HG03196 (cell line): ENCODE measurements around the gene GMPPA.

Experiments
- ATAC-seq: cut with Tn5 transposase; IDR thresholded peaks from one replicate; pipeline ENCODE4 v1.9.1; 2021; ENCODE audit not compliant: unreplicated experiment

The GMPPA gene

GRCh38 chr2:219501849-219502248 lies 3.2 kb downstream of the GMPPA start:
- no peak for ATAC-seq

- ATAC-seq = no peak
Measured at GRCh38 chr2:219502618-219503017, 3.9 kb downstream of the GMPPA start.

GRCh38 chr2:219505585-219505984 lies 6.9 kb downstream of the GMPPA start:
- ATAC-seq = no peak

GRCh38 chr2:219506153-219506801 lies 7.6 kb downstream of the GMPPA start:
- no peak for ATAC-seq

- no peak for ATAC-seq
Measured at GRCh38 chr2:219506802-219507526, 8.3 kb downstream of the GMPPA start.

GRCh38 chr2:219507581-219508443 lies 9.1 kb downstream of the GMPPA start:
- ATAC-seq = no peak

- no peak for ATAC-seq
Measured at GRCh38 chr2:219508444-219508734, 9.7 kb downstream of the GMPPA start.

- no peak for ATAC-seq
Measured at GRCh38 chr2:219508971-219509779, 10.5 kb downstream of the GMPPA start.

- ATAC-seq = no peak
Measured at GRCh38 chr2:219509780-219510511, 11.3 kb downstream of the GMPPA start.

- ATAC-seq = no peak
Measured at GRCh38 chr2:219510512-219511135, 11.9 kb downstream of the GMPPA start.

GRCh38 chr2:219511547-219512325 lies 13.0 kb downstream of the GMPPA start:
- ATAC-seq = no peak

GRCh38 chr2:219512524-219513216 lies 14.0 kb downstream of the GMPPA start:
- ATAC-seq = no peak

- no peak for ATAC-seq
Measured at GRCh38 chr2:219513787-219514186, 15.1 kb downstream of the GMPPA start.

GRCh38 chr2:219514196-219514761 lies 15.6 kb downstream of the GMPPA start, which contains the start of gene ASIC4:
Gene ASIC4 (plus strand): TSS chr2:219514482. CDS start chr2:219514725, 243 bp downstream.
- no peak for ATAC-seq

- ATAC-seq = no peak
Measured at GRCh38 chr2:219514836-219515235, 16.1 kb downstream of the GMPPA start.

GRCh38 chr2:219515874-219516629 lies 17.4 kb downstream of the GMPPA start:
- ATAC-seq = no peak

- no peak for ATAC-seq
Measured at GRCh38 chr2:219516888-219517287, 18.2 kb downstream of the GMPPA start.
